Ovary (tissue), 1 donor: Measurements from ENCODE around the gene ZBTB7B.
"Not testable (repeated sequence)": the region's sequence is repeated elsewhere in the genome, so short reads cannot be mapped to it uniquely, and the experiment has no call there.

ENCODE experiments used
- EP300 ChIP-seq: sonication (generic); formaldehyde crosslinking; IDR thresholded peaks from one replicate; pipeline ENCODE4 v1.6.1; 2017; ENCODE audit warnings: antibody characterized with exemption
- POLR2A ChIP-seq: fragments of 450-650 bp; IDR thresholded peaks from one replicate; pipeline ENCODE4 v1.6.1; 2017; ENCODE audit warnings: antibody characterized with exemption, mild to moderate bottlenecking, moderate library complexity

DNA sequence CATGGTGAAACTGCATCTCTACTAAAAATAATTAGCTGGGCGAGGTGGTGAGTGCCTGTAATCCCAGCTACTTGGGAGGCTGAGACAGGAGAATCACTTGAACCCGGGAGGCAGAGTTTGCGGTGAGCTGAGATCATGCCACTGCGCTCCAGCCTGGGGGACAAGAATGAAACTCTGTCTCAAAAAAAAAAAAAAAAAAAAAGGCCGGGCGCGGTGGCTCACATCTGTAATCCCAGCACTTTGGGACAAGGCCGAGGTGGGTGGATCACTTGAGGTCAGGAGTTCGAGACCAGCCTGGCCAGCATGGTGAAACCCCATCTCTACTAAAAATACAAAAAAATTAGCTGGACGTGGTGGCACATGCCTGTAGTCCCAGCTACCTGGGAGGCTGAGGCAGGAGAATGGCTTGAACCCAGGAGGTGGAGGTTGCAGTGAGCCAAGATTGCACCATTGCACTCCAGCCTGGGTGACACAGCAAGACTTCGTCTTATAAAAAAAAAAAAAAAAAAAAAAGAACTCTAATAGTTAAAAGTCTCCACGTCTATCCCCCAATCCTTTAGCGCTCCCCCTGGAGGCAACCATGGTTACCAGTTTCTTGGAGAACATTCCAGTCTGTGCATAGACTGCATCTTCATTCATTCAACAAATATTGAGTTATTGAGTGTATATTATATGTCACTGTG lies 7.2 kb upstream of the ZBTB7B start:
- not testable (repeated sequence) for TF ChIP-seq POLR2A, EP300
